ENCODE data around the gene HAND2.

DNA sequence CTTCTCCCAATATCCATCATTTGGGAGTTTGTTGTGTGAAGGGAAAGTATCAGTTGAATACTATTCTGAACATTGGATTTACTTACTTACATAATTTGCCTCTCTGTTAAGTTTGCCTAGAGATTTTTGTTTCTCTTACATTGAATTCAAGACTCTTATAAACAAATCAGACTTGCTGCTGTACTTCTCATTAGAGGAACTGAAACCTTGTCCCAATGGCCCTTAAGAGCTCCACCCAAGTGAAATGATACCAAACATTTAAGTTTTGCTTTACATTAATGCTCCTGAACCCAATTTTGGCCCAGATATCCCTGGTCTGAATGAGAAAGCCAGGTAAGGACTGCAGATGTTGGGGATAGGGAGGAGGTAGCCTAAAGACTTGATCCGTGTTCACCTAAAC, 32.0 kb downstream of the HAND2 start:
- TF ChIP-seq ARNT (IDR thresholded peaks at IDR 0.05) (no peak), BHLHE40 (IDR thresholded peaks at IDR 0.05; ENCODE audit: borderline replicate concordance) (no peak), ELF4 (IDR thresholded peaks at IDR 0.05) (no peak), FOXM1 (IDR thresholded peaks at IDR 0.05; ENCODE audit: borderline replicate concordance) (no peak), SP1 (IDR thresholded peaks at IDR 0.05) (no peak)
